Lower lobe of right lung (tissue), 2 donors: ENCODE measurements around the gene ZRANB2. TPM values are rescaled to one million over a fixed set of nuclear protein-coding genes. Genes with fewer than 3 reads are reported as not detected.

Experiments used
- ATAC-seq, 2 donors: fragments of 200-7000 bp; cut with Tn5 transposase; one replicate each; pipeline ENCODE4 v1.9.1; 2020 to 2022; ENCODE audit warnings: mild to moderate bottlenecking in 2 of 2, moderate library complexity in 2 of 2
- DNase-seq: peaks from one replicate; pipeline ENCODE4 v3.0.0-alpha.2; 2020
- H3K27ac ChIP-seq: fragments of 200-600 bp; one replicate; pipeline ENCODE4 v1.8.0; 2022
- H3K27me3 ChIP-seq: fragments of 200-600 bp; one replicate; pipeline ENCODE4 v1.8.0; 2022; ENCODE audit warnings: low read depth
- H3K36me3 ChIP-seq: fragments of 200-600 bp; one replicate; pipeline ENCODE4 v1.8.0; 2022; ENCODE audit warnings: mild to moderate bottlenecking
- H3K4me1 ChIP-seq: fragments of 200-600 bp; one replicate; pipeline ENCODE4 v1.8.0; 2022
- H3K4me3 ChIP-seq: fragments of 200-600 bp; one replicate; pipeline ENCODE4 v1.8.0; 2022; ENCODE audit warnings: mild to moderate bottlenecking
- H3K9me3 ChIP-seq: fragments of 200-600 bp; one replicate; pipeline ENCODE4 v1.8.0; 2022
- CTCF ChIP-seq: fragments of 200-600 bp; IDR thresholded peaks from one replicate; pipeline ENCODE4 v1.8.0; 2022; ENCODE audit warnings: antibody characterized with exemption, mild to moderate bottlenecking
- intact Hi-C: fragments of 100-400 bp; cut with DNase I; formaldehyde crosslinking; loops from one replicate; pipeline ENCODE4 v1.11.0; 2022
- total RNA-seq: library from RNA; stranded (reverse); fragmentation: NEBNext Ultra II Directional; extraction: Animal tissue kit (Norgen Biotek cat#: 25700); gene quantifications from one replicate; pipeline ENCODE4 v1.2.1, GENCODE V29; 2021
- donor health status: DM: no; HTN: yes; CAD: no; lungs with severe emphysema.

Gene ZRANB2
- total RNA-seq, 1 donor from 2014 or later, result 85.2 TPM

- intact Hi-C loops, result no loop called here
- H3K27ac ChIP-seq, result no peak overlapping the region
- no peak for TF ChIP-seq CTCF
- no peaks in the 10 kb centered on the region for H3K4me1 ChIP-seq
- H3K27me3 ChIP-seq, result no peaks in the 10 kb centered on the region
- no peak overlapping the region for H3K4me3 ChIP-seq
- no peak for DNase-seq
- ATAC-seq, result no peak
- H3K9me3 ChIP-seq, result no peaks in the 10 kb centered on the region
- H3K36me3 ChIP-seq, result no peaks in the 10 kb centered on the region
Measured at GRCh38 chr1:71037829-71038620, 42.8 kb downstream of the ZRANB2 start.

GRCh38 chr1:71037066-71037465, 43.8 kb downstream of the ZRANB2 start:
- no peak for ATAC-seq

GRCh38 chr1:71033136-71033535, 47.7 kb downstream of the ZRANB2 start:
- ATAC-seq (no peak), DNase-seq (no peak)
- Histone ChIP-seq H3K4me3 (no peak overlapping the region), H3K9me3 (no peaks in the 10 kb centered on the region), H3K27me3 (no peaks in the 10 kb centered on the region), H3K4me1 (no peaks in the 10 kb centered on the region), H3K36me3 (no peaks in the 10 kb centered on the region), H3K27ac (no peak overlapping the region)
- TF ChIP-seq CTCF, result no peak
- intact Hi-C loops, result no loop called here

More at GRCh38 chr1:71037066-71037465, 43.8 kb downstream of the ZRANB2 start:
- no peaks in the 10 kb centered on the region for H3K9me3 ChIP-seq
- TF ChIP-seq CTCF, result no peak
- no peaks in the 10 kb centered on the region for H3K36me3 ChIP-seq
- DNase-seq, result no peak
- H3K4me3 ChIP-seq, result no peak overlapping the region
- no peaks in the 10 kb centered on the region for H3K4me1 ChIP-seq
- H3K27me3 ChIP-seq, result no peaks in the 10 kb centered on the region
- intact Hi-C loops, result no loop called here
- no peak overlapping the region for H3K27ac ChIP-seq

GRCh38 chr1:71031426-71031825, 49.4 kb downstream of the ZRANB2 start:
- no peak for TF ChIP-seq CTCF
- no peaks in the 10 kb centered on the region for H3K36me3 ChIP-seq
- ATAC-seq, result no peak
- H3K27me3 ChIP-seq, result no peaks in the 10 kb centered on the region
- H3K27ac ChIP-seq, result no peak overlapping the region
- intact Hi-C loops, result no loop called here
- DNase-seq, result no peak
- H3K4me3 ChIP-seq, result no peak overlapping the region
- no peaks in the 10 kb centered on the region for H3K4me1 ChIP-seq
- H3K9me3 ChIP-seq, result no peaks in the 10 kb centered on the region

GRCh38 chr1:71030026-71030425, 50.8 kb downstream of the ZRANB2 start:
- Histone ChIP-seq H3K27me3 (no peaks in the 10 kb centered on the region), H3K36me3 (no peaks in the 10 kb centered on the region), H3K9me3 (no peaks in the 10 kb centered on the region), H3K4me3 (no peak overlapping the region), H3K27ac (no peak overlapping the region), H3K4me1 (no peaks in the 10 kb centered on the region)
- no peak for DNase-seq
- no peak for ATAC-seq
- TF ChIP-seq CTCF, result no peak
- intact Hi-C loops, result no loop called here
